Stimulated activated CD8-positive, alpha-beta memory T cell treated with anti-CD3 and anti-CD28 coated beads, Interleukin-15, amount 100 ng/mL, for 1 hour (primary cell): Measurements from ENCODE around the gene DYRK2.

Experiments used
- DNase-seq: peaks from one replicate; pipeline ENCODE4 v3.0.0-alpha.2; 2020; ENCODE audit warnings: low read depth

Gene DYRK2

GRCh38 chr12:67704071-67704470 is 55.5 kb downstream of the DYRK2 start:
- no peak for DNase-seq

GRCh38 chr12:67705394-67706370 is 57.1 kb downstream of the DYRK2 start:
- no peak for DNase-seq

DNA sequence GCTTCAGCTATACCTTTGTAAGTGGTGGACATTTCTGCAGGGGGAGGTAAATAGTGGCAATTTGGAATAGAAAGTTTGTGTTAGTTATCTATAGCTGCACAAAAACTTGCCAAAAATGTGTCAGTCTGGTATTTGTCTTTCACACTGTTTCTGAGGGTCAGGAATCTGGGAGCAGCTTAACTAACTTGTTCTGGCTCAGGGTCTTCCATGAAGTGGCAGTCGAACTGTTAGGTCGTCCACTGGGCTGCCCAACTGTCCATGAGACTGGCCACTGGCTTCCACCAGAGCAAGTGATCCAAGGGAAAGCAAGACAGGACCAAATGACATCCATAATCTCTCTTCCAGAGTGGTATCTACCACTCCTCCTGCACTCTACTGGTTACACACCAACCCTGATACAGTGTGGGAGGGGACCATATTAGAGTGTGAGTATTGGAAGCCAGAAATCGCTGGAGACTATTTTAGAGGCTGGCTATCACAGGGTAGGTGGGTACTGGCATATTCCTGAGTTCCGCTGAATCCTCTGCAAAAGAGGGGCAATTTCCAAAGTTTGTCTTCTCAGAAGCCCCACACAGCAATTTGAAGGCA is 60.9 kb downstream of the DYRK2 start:
- no peak for DNase-seq

- no peak for DNase-seq
Measured at GRCh38 chr12:67710582-67710981, 62.0 kb downstream of the DYRK2 start.

DNA sequence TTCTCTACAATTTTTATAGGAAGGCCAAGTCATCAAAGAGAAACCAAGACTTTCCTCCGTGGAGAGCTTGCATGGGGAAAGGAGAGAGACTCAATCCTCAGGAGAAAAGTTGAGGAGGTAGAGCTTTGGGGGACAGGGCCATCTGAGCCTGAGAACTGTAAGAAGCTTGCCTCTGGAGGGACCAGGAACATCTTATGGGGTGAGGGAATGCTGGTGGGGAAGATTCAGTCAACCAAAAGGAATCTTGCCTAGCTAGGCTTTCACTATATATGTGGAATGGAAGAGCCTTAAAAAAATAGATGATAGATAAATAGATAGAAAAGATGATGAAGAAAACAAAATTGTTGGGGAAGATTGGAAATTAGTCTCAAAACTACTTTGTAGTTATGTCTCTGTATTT is 63.5 kb downstream of the DYRK2 start:
- no peak for DNase-seq

DNA sequence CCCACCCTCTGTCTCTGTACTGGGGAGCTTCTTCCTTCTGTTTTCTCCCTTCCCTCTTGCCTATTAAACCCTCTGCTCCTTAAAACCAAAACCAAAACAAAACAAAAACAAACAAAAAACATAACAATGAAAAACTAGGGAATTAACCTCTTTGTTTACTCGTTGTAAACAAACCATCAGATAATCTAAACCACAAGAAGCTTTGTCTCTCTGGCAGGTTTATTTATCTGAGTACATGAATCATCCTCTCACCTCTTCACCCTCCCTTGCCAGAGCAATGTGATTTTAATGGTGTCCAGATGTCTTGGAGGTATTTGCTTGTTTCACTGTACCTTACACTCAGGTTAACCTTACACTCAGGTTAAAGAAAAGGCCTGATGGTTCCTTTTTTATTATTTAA is 66.1 kb downstream of the DYRK2 start:
- no peak for DNase-seq
